Neural crest cell (in vitro differentiated cells): ENCODE data around the gene S100A8. TPM values are rescaled to one million over a fixed set of nuclear protein-coding genes. Genes with fewer than 3 reads are reported as not detected.
"Not testable (repeated sequence)": the region's sequence is repeated elsewhere in the genome, so short reads cannot be mapped to it uniquely, and the experiment has no call there.

Experiments
- DNase-seq: peaks from one replicate; pipeline ENCODE4 v3.0.0; 2021; ENCODE audit warnings: low read depth, mixed read lengths, low spot score
- H3K27ac Mint-ChIP-seq: one replicate; pipeline ENCODE4 v1.8.0; 2021; ENCODE audit warnings: mild to moderate bottlenecking, mixed read lengths; ENCODE audit not compliant: unreplicated experiment
- H3K27me3 Mint-ChIP-seq: 2 replicates; pipeline ENCODE4 v1.8.0; 2021; ENCODE audit warnings: low read depth, mild to moderate bottlenecking, mixed read lengths
- H3K36me3 Mint-ChIP-seq: 2 replicates; pipeline ENCODE4 v1.8.0; 2021; ENCODE audit warnings: low read depth, mild to moderate bottlenecking, mixed read lengths
- H3K4me1 Mint-ChIP-seq: 2 replicates; pipeline ENCODE4 v1.8.0; 2021; ENCODE audit warnings: mixed read lengths
- H3K4me3 Mint-ChIP-seq: one replicate; pipeline ENCODE4 v1.8.0; 2021; ENCODE audit warnings: mild to moderate bottlenecking, mixed read lengths
- H3K9me3 Mint-ChIP-seq: 2 replicates; pipeline ENCODE4 v1.8.0; 2021; ENCODE audit warnings: mixed read lengths
- CTCF ChIP-seq: fragments of 200-600 bp; sonication (generic); conservative IDR thresholded peaks from 2 replicates; pipeline ENCODE4 v1.5.0; 2021; ENCODE audit warnings: antibody characterized with exemption, mild to moderate bottlenecking
- total RNA-seq: library from RNA; stranded (reverse); gene quantifications from 2 replicates; pipeline ENCODE4 v1.2.1, GENCODE V29; 2021

Gene S100A8
- total RNA-seq, 1 donor from 2014 or later = not detected

DNA sequence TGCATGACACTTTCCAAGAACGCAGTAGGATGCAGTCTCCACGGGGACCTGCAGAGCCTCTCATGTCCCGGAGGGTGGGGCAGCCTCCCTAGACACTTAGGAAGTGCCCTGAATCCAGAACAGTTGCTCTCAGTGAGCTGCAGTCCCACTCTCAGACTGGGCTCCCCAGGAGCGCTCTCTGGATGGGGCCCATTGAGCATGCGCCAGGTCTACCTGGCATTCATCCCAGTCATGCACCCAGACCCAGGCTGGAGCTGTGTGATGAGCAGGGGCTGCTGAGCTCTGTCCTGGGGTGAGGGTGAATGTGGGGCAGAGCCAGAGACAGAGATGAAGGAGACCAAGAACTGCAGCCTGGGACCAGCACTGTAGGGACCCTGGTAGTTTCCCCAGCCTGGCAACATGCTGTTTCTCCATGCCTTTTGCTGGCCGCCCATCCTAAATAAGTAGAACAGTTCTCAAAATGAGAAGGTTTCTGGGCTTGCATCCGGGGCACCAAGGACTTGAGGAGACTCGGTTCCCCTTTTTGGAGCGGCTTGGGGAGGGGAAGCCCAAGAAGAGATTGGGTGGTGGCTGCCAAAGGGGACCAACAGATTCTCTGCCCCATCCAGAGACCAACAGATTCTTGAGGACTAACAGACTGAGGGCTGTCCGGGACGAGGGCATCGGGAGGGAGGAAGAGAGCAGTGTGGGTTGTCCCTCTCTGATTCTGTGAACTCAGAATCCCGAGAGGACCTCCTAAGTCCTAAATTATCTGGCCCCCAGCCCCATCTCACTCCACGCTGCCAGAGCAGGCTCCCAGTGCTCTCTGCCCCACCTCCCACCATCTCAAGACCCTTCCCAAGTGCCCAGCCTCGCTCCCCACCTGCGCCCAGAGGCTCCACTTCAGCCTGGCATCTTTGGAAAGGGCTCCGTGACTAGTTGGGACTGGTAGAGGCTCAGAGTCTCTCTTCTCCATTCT is 41.2 kb downstream of the S100A8 start:
- Mint-ChIP-seq H3K4me1 (no peaks in the 10 kb centered on the region), H3K36me3 (no peaks in the 10 kb centered on the region), H3K27ac (no peak overlapping the region), H3K4me3 (no peak overlapping the region), H3K27me3 (peaks cover 69% of the 10 kb centered on the region), H3K9me3 (no peaks in the 10 kb centered on the region)
- no peak for TF ChIP-seq CTCF
- DNase-seq = no peak

- no peak within 1 kb of the TSS for H3K4me3 Mint-ChIP-seq
- no peaks in the 10 kb centered on the region for H3K9me3 Mint-ChIP-seq
- H3K4me1 Mint-ChIP-seq = no peaks in the 10 kb centered on the region
- H3K36me3 Mint-ChIP-seq = no peaks in the 10 kb centered on the region
- no peak for DNase-seq
- no peak within 1 kb of the TSS for H3K27ac Mint-ChIP-seq
- H3K27me3 Mint-ChIP-seq = peaks cover 76% of the 10 kb centered on the region
- TF ChIP-seq CTCF = no peak
Observed at GRCh38 chr1:153348511-153349362, 42.1 kb downstream of the S100A8 start, which contains the start of gene PGLYRP4. Gene PGLYRP4 (minus strand): TSS chr1:153348841. CDS start chr1:153347932, 909 bp downstream.

- H3K36me3 Mint-ChIP-seq = no peaks in the 10 kb centered on the region
- no peak for DNase-seq
- H3K4me1 Mint-ChIP-seq = no peaks in the 10 kb centered on the region
- no peak overlapping the region for H3K4me3 Mint-ChIP-seq
- no peaks in the 10 kb centered on the region for H3K9me3 Mint-ChIP-seq
- TF ChIP-seq CTCF = no peak
- H3K27me3 Mint-ChIP-seq = peaks cover 82% of the 10 kb centered on the region
- no peak overlapping the region for H3K27ac Mint-ChIP-seq
Observed at GRCh38 chr1:153347856-153348255, 43.0 kb downstream of the S100A8 start.

DNA sequence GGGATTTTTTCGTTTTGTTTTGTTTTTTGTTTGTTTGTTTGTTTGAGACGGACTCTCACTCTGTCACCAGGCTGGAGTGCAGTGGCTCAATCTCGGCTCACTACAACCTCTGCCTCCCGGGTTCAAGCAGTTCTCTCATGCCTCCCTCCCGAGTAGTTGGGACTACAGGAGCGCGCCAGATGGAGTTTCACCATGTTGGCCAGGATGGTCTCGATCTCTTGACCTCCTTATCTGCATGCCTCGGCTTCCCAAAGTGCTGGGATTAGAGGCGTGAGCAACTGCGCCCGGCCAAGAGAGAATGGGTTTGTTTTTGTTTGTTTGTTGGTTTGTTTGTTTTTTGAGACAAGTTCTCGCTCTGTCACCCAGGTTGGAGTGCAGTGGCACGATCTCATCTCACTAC is 43.8 kb downstream of the S100A8 start:
- not testable (repeated sequence) for H3K4me1 Mint-ChIP-seq, H3K4me3 Mint-ChIP-seq, H3K36me3 Mint-ChIP-seq, H3K9me3 Mint-ChIP-seq, H3K27ac Mint-ChIP-seq, DNase-seq
- peaks cover 90% of the 10 kb centered on the region for H3K27me3 Mint-ChIP-seq

DNA sequence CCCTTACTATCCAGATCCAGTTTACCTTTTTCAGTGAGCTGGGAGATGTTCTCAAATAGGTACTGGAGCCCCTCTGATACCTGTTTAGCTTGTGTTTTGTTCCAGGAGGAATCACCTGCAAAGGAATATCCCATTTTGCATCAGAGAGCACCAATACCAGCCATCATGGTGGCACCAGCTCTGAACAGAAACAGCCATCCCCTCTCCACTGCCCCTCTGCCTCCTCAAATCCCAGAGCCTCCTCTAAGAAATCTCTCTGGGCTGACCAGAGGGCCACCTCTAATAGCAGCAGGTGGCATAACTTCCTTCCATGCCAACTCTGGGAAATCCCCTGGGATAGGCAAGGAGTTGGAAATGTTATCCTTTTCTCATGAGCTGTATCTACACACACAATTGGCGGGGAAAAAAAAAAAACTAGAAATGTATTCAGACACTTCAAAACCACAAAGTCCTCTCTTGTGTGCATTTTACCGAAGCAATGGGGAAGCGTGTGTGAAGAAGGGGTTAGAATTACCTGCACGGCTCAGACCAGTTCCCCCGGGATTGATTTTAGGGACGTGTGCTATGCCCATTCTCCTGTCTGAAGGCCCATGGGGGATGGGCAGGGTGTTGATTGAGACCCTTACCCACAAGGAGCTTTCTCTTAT is 44.7 kb downstream of the S100A8 start:
- H3K27ac Mint-ChIP-seq = no peak overlapping the region
- no peak for DNase-seq
- no peak for TF ChIP-seq CTCF
- H3K9me3 Mint-ChIP-seq = no peaks in the 10 kb centered on the region
- peaks cover 85% of the 10 kb centered on the region for H3K27me3 Mint-ChIP-seq
- no peaks in the 10 kb centered on the region for H3K36me3 Mint-ChIP-seq
- no peaks in the 10 kb centered on the region for H3K4me1 Mint-ChIP-seq
- no peak overlapping the region for H3K4me3 Mint-ChIP-seq
